HG03103 (cell line): ENCODE data around the gene GCLC.
"Not testable (repeated sequence)": the region's sequence is repeated elsewhere in the genome, so short reads cannot be mapped to it uniquely, and the experiment has no call there.

ENCODE experiments used
- ATAC-seq: cut with Tn5 transposase; IDR thresholded peaks from one replicate; pipeline ENCODE4 v1.9.1; 2021; ENCODE audit warnings: low read depth; ENCODE audit not compliant: unreplicated experiment

The GCLC gene

DNA sequence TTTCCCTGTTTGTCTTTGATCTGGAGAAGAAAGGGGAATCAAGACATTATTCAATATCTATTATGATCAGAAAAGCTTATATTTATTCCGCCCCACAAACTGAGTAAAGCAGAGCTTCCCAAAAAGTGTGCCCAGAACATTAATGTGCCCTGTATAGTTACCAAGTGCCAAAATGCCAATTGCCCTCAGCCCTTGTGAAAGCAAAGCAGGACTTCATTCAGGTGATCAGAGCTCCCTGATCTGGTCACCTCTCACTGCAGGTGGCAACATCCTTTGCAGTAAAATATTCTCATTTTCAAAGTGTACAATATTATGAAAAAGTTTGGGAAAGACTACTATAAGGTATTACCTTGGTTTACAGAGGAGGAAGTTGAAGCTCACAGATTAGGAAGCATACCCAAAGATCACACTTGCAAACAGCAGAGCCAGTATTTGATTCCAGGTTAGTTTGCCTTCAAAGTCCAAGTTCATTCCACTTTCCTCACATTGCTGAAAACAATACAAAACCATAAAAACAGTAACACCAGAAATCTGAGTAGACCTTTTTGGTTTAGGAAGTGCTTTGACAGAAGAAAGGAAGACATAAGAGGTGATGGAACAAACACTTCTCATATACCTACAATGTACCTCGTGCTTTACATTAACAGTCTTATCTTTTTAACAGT, 19.6 kb upstream of the GCLC start:
- ATAC-seq, result no peak

DNA sequence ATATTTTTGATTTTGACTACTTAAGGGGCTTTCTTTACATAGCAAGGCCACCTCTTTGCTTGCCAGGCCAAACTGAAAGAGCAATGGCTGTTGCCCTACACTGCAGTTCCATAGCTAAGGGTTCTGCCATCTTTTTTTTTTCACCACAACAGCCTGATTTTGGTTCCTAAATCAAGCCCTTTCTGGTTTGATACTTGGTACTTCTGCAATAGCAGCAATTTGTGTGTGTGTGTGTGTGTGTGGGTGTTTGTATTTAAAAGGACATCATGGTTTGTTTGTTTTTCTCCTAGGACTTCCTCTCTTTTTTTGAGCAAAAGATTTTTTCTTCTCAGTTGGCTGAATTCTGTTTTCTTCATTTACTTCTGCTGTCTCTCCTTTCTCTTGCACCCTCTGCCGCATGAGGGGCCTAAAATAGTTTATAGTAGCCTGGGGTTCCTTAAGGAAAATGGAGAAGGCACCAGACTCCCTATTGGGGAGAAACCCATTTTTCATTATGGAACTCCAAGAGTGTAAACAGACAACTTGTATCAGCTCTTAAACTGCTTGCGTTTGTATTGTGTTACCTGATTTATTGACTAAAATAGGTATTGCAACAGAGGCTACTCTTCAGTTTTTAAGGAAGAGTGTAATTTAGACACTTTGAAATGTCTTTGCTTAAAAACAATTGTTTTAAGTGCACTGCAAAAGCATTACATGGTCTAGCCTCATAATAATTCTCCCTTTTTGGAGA, 12.2 kb upstream of the GCLC start:
- ATAC-seq, result no peak

DNA sequence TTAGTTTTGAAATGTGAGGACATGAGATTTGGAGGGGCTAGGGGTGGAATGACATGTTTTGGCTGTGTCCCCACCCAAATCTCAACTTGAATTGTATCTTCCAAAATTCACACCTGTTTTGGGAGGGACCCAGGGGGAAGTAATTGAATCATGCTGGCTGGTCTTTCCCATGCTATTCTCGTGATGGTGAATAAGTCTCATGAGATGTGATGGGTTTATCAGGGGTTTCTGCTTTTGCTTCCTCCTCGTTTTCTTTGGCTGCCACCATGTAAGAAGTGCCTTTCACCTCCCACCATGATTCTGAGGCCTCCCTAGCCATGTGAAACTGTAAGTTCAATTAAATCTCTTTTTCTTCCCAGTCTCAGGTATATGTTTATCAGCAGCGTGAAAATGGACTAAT, 8.7 kb upstream of the GCLC start:
- not testable (repeated sequence) for ATAC-seq

DNA sequence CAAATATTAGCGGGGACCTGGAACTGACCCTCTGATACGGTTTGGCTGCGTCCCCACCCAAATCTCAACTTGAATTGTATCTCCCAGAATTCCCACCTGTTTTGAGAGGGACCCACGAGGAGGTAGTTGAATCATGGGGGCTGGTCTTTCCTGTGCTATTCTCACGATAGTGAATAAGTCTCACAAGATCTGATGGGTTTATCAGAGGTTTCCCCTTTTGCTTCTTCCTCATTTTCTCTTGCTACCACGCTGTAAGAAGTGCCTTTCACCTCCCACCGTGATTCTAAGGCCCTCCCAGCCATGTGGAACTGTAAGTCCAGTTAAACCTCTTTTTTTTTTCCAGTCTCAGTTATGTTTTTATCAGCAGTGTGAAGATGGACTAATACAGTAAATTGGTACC, 6.8 kb upstream of the GCLC start:
- not testable (repeated sequence) for ATAC-seq

DNA sequence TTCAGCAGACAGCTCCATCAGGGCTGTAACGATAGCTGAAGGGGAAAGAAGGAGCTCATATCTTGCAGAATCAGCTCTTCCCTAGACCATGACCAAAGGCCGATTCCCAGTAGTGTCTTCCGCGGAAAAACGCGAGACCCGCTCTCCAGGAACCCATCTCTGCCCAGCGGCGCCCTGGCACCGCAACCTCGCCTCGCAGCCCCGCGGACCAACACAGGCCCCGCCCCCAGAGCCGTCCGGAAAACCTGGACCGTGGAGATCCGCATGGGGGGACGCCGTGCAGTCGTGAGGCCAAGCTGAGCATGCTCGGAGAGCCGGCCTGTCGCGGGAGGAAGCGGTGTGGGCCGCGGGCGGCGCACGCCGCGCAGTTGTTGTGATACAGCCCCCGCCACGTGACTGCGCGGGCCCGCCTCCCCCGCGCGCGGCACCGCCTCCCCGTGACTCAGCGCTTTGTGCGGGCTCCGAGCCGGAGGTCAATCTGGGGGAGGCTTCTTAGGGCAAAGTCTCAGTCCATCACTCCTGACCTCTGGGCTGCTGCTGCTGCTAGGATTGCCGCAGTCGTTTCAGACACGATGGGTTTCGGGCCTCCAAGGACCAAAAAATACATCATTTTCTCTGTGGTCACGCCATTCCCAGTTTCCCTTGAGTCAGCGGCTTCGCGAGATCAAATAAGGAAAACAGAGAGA, 3.1 kb upstream of the GCLC start:
- ATAC-seq, result peak; percentile 72

DNA sequence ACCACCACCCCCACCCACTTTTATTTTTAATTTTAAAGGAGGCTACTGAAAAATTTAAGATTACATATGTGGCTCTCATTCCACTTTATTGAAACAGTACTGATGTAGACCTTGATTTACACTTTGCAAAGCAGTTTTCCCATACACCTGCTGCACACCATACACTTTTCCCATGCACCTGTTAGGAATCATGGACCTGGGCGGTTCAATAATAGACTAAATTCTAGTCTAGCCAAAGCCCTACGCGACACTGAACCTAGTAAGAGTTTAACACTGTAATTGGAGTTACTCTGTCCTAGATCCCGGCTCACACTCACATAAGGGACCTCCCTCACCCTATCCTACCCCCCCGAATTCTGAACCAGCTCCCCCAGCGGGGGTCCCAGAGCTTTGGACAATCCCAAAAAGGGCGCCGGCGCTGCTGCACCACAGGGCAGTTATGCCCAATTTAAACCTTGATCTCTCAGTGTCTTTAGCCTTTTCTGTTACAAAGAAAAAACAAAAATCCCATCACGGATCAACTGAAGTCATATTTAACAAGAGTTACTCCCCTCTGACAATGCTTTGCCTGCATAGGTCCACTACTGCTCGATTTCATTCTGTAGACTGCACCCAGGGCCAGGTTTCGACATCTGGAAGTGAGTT, 2.4 kb upstream of the GCLC start:
- ATAC-seq, result peak; percentile 13

DNA sequence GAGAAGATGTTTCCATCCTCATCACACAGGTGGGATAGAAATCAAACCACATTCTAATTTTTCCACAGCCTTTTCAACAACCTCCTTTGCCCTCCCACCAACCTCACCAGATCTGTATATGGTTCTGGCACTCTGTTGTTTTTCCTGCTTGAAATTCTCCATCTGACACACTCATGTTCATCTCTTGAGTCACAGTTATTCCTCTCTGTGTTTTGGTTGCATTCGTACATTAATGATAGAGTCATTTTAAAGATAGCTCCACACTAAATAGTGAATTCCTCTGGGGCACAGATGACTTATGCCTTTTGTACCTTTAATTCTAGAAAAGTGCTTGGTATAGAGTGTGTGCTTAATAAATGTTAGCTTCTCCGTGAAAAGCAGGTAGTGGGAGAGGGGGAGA, 1.4 kb upstream of the GCLC start:
- ATAC-seq, result no peak

DNA sequence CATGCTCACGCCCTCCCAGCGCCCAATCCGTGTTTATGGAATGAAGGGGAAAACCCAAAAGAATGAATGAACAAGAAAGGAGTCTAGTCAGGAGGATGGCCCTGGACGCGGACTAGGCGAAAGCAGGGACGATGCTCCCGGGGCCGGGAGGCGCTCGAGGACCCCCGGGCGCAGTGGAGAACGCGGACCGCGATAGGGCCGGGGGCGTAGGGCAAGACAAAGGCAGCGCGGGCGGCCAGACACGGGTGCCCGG, 758 bp downstream of the GCLC start:
- ATAC-seq, result no peak

DNA sequence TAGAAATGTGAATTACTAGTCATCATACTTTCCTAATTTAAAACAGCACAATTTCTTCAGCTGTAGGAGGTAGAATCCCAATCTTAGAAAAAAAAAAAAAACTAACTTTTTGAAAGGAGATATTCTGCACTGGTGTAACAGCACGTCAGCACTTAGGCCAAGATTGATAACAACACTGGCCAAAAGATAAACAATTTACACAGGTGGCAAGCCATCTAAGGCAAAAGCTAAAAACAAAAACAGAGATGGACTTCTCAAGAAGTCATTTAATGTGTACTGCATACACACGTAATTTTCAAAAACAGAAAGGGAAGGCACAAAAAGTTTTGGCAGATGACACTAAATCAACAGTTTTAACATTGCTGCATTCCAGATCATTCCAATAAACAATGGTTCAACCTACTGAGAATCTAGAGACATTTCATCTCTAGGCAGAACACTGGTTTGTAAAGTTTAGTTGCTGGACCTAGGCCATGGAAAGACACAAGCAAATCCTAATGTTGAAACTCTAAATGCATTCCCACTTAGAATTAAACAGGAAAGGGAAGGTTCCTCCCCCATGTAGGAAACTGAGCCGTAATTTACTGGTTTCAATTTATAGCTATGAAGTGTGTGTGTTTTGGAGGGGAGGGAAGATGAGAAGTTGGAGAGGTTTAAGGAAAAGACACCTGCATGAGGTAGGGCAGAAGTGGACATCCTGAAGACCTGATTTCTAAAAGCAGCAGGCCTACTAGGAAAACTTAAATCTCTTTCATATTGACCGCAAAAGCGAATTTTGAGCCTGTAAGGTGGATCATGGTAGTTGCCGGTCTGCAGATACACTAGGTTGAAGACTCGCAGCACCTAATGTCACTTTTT, 1.3 kb downstream of the GCLC start:
- no peak for ATAC-seq

DNA sequence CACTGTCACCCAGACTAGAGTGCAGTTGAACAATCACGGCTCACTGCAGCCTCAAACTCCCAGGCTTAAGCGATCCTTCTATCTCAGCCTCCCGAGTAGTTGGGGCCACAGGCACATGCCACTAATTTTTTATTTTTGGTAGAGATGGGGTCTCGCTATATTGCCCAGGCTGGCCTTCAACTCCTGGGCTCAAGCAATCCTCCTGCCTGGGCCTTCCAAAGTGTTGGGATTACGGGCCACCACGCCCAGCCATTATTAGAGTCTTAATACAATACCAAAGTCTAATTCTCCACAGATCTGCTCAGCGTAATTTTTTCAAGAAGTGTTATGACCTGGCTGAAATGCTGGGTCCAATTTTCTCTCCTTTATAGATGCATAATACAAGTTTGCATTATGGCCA, 3.0 kb downstream of the GCLC start:
- ATAC-seq, result no peak

DNA sequence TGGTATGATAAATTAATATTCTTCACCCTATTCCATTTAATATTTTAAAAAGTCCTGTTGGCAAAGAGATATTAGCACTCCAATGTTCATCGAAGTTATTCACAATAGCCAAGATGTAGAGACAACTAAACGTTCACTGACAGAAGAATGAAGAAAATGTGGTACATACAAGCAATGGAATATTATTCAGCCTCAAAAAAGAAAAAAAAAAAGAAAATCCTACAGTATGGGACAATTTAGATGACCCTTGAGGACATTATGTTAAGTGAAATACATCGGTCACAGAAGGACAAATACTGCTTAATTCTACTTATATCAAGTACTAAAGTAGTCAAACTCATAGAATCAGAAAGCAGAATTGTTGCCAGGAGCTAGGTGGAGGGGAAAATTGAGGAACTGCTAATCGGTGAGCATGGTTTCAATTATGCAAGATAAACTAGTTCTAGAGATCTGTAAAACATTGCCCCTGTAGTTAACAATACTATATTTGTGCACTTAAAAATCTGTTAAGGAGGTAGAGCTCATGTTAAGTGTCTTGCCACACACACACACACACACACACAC, 4.7 kb downstream of the GCLC start:
- ATAC-seq, result no peak

DNA sequence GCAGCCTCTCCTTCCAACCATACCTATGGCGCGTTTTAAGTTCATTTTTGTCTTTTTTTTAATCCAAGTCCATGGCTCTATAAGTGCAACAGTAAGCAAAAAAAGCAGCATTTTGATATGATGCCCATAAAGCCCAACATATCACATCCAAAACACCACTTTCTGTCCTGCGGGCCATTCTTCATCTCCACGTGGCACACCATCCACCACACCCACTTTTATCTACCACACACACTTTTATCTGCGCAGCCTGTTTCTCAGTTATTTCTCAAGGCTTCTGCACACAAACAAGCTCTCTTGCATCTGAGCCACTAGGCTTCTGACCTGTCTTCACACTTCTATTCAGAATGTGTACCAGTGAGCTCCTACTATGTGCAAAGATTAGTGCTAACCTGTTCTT, 5.3 kb downstream of the GCLC start:
- ATAC-seq, result no peak

DNA sequence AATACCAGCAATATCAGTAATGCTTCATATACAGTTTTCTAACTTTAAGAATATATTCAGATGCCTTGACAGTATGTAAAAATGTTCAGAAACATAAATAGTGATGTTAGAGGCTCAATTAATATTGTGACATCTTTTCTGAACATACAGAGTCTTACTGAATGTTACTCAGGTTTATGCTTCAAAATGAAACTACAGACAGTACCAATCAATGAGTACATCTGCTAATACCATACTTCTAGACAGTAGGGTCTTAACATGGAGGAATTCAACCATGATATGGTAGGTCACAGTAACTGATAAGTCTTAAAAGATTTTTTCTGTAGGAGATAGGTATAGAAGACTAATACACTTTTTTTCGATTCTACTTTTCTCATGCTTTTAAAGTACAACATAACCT, 8.3 kb downstream of the GCLC start:
- no peak for ATAC-seq

DNA sequence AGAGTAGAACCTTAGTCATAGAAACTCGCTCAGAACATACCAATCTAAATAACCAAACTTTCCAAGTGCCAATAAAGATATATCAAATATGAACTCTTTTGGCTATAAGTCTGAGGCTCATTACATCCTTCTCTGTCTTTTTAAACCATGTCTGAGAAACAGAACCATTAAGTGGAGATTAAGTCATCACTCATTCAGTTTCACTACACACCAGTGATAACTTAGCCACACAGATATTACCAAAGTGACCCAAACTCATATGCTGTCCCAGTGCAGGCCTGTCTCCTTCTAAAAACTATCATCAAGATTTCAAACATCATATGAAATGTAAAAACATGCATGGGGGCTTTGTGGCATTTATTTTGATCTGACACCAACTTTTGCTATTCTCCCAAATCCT, 12.0 kb downstream of the GCLC start:
- no peak for ATAC-seq

DNA sequence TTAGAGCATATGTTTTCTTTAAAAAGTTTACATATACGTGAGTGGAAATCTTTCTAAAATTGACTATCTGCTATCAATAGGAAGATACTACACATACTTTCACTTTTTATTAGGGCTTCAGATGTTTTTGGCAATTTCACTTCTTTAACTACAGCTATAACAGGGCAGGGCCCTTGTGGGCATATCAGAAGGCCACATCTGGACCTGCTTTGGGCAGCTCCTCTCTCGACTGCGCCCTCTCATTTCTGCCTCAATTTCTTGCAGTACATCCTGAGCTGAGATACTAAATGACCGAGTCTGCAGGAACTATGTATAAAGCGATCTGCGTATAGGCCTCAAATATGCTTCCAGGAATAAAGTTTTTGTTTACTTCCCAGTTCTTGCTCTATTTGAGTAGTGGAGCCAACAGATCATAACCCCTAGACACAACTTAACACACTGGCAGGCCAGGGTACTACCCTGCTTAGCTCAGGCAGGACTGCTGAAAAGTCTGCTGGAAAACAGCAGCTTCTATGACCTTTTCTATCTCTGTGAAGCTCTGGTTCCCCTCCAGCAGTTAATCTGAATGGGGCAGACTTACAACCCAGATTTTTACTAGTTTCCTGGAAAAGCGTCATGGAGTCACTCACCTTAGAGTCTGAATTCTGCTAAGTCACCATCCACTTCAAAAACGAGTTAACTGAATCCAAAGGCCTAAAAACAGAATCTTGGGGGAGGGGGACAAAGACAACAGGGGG, 12.7 kb downstream of the GCLC start:
- no peak for ATAC-seq

DNA sequence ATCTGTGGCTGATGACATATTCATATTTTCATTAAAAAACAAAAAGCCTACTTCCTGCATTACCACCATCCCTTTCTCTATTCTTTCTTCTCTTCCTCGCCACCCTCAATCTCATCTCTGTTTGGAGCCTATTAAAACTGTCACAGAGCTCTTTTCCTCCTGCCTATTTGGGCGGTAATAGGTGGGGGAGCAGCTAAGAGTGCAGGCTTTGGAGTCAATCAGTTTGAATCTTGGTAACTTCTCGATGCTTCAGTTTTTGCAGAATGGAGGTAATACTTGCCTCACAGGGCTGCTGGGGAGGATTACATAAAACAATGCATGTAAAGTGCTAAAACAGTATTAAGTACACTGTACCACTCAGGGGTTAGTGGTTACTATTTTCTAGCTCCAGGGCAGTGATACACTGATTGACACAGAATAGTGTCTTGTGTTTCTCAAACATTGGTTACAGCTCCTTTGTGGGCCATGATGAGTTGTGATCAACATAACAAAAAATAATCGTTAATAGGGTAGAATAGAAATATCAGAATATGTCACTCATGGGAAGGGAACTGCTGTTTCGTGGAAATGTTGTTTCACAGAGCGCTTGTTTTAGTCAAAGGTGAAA, 14.0 kb downstream of the GCLC start:
- ATAC-seq, result no peak

DNA sequence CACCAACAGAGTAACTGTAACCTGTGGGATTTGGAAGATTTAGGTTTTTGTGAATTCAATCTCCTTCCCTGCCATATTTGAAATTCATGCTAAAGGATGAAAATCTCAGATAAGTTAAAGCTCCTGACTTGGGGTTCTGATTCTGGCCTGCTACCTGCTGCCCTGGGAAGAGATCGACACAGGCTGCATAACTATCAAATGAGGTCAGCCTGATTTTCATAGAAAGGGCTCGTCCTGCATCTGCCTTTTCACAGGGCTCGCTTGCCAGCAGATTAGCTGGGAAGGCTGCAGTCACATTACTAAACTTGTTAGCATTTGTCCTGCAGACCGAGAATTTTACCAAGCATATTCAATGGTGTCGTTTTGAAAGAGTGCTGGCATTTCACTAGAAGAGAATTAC, 14.6 kb downstream of the GCLC start:
- ATAC-seq, result no peak

DNA sequence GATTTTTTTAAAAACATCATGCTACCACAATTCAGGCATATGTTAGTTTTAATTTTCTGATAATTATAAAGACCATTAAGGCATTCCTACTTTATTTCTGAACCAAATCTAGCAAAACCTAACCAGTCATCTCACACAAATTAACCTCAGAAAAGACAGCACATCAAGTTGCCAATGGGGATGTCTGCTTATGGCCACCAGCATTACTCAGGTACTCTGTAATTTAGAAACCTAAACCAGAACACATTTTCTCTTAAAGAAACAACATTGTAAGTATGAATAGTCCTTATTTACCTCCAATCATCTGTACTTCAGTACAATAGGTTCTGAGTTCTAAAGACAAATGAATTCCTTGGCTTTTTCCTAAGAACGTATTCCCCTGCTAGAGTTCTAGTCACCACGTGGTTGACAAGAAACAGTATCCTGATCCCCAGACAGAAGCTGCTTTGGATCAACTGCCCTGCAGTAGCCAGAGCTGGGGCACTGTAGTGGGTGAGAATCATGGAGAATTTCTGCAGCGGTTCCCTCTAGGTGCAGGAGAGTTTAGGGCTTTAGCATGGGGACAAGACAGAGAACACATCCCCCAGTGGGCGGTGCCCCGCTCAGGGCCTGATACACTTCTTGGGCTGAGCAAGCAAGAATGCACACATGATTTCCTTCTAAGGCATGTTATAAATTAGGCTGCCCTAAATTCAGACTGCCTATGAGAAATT, 15.4 kb downstream of the GCLC start:
- ATAC-seq, result no peak

DNA sequence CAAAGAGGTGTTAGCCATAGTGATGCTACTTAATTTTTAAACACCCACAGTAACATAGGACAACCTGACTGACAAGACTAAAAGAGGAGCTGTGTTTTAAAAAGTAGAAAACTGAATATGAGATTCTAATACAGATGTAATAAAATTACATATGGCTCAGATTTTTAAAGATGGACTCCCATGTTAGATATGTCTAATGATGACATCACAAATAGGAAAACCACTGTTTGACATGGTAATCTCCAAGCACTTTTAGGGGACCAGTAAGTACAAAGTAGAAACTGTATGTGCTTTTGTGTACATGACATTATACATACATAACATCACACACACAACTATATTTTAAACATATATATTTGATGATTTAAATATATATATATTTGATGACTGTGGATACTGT, 16.8 kb downstream of the GCLC start:
- no peak for ATAC-seq
